GM18519 (cell line): Measurements from ENCODE around the gene CAB39L.
"Not testable (repeated sequence)": the region's sequence is repeated elsewhere in the genome, so short reads cannot be mapped to it uniquely, and the experiment has no call there.

Experiments used
- ATAC-seq: cut with Tn5 transposase; IDR thresholded peaks from one replicate; pipeline ENCODE4 v1.9.1; 2021; ENCODE audit warnings: mild to moderate bottlenecking, moderate library complexity; ENCODE audit not compliant: unreplicated experiment, low FRiP score

The CAB39L gene

GRCh38 chr13:49297338-49297737, 146.5 kb downstream of the CAB39L start:
- ATAC-seq: no peak

- no peak for ATAC-seq
These were observed 147.2 kb downstream of the CAB39L start for GRCh38 chr13:49296659-49297058.

- ATAC-seq: no peak
These were observed 148.6 kb downstream of the CAB39L start for GRCh38 chr13:49295244-49295643.

- ATAC-seq: not testable (repeated sequence)
These were observed 149.1 kb downstream of the CAB39L start for GRCh38 chr13:49294723-49295122.

- no peak for ATAC-seq
These were observed 150.9 kb downstream of the CAB39L start for GRCh38 chr13:49292742-49293486.

- no peak for ATAC-seq
These were observed 155.4 kb downstream of the CAB39L start for GRCh38 chr13:49288458-49288857.

- ATAC-seq: no peak
These were observed 155.9 kb downstream of the CAB39L start for GRCh38 chr13:49287995-49288394.

- no peak for ATAC-seq
These were observed 164.0 kb downstream of the CAB39L start for GRCh38 chr13:49279885-49280284.

- ATAC-seq: no peak
These were observed 164.8 kb downstream of the CAB39L start for GRCh38 chr13:49279112-49279511.

GRCh38 chr13:49278211-49278610, 165.7 kb downstream of the CAB39L start:
- ATAC-seq: no peak

- ATAC-seq: no peak
These were observed 171.6 kb downstream of the CAB39L start for GRCh38 chr13:49272296-49272695.

- no peak for ATAC-seq
These were observed 172.6 kb downstream of the CAB39L start for GRCh38 chr13:49271264-49271663.

GRCh38 chr13:49265822-49266221, 178.0 kb downstream of the CAB39L start:
- no peak for ATAC-seq

GRCh38 chr13:49262634-49263033, 181.2 kb downstream of the CAB39L start:
- ATAC-seq: no peak

- ATAC-seq: no peak
These were observed 184.3 kb downstream of the CAB39L start for GRCh38 chr13:49259586-49259985.
